Kidney epithelial cell (primary cell): Measurements from ENCODE around the gene FGFR1OP2. TPM values are rescaled to one million over a fixed set of nuclear protein-coding genes. Genes with fewer than 3 reads are reported as not detected.

ENCODE experiments used
- DNase-seq: peaks from one replicate; pipeline ENCODE4 v3.0.0-alpha.2; 2010; ENCODE audit warnings: low read depth
- H3K27me3 ChIP-seq: 2 replicates; pipeline ENCODE4 v1.6.0; 2011; ENCODE audit warnings: low read length; ENCODE audit not compliant: control insufficient read depth, insufficient read depth
- H3K36me3 ChIP-seq: 2 replicates; pipeline ENCODE4 v1.5.1; 2011; ENCODE audit warnings: low read length; ENCODE audit not compliant: control insufficient read depth, insufficient read depth
- H3K4me3 ChIP-seq: 2 replicates; pipeline ENCODE4 v1.5.1; 2011; ENCODE audit warnings: low read depth, mild to moderate bottlenecking, control low read depth, low read length
- CTCF ChIP-seq: IDR thresholded peaks from 2 replicates; pipeline ENCODE4 v1.5.1; 2011; ENCODE audit warnings: mild to moderate bottlenecking, moderate library complexity, low read length, control low read depth, inconsistent platforms; ENCODE audit not compliant: insufficient read depth, poor library complexity, severe bottlenecking
- total RNA-seq: library from RNA; depleted of rRNA; stranded (reverse); fragments of >200 nt; gene quantifications from 2 replicates; pipeline ENCODE4 v1.2.3, GENCODE V29; 2015

The FGFR1OP2 gene
- total RNA-seq, 1 donor from 2014 or later, result 27.6 TPM

DNA sequence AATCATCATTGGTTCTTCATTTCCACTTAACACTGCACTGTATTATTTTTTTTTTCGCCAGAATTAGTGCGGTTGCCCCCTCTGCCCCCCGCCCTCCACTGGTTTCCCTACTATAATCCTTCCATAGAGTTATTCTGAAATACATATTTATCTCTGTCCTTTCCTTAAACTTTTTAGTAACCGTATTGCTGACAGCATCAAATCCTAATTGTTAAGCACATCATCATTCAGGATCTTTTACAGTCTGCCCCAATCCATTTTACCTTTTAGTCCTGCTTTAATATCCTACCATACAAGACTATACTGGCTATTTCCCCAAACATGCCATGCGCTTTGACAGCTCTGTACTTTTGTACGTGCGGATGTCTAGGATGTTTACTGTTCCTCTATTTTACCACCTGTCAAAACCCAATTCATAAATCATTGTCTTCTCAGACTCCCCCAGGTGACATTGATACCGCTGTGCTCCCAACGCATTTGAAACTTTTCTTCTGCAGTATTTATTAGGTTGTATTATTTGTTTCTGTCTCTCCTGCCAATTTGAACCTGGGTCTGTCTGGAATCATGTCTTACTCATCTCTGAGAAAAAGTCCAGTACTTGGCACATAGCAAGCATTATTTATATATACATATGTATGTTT lies 1.0 kb downstream of the FGFR1OP2 start:
- no peaks in the 10 kb centered on the region for H3K36me3 ChIP-seq
- peak overlapping the region; percentile 94 for H3K4me3 ChIP-seq
- no peak for TF ChIP-seq CTCF
- H3K27me3 ChIP-seq, result no peaks in the 10 kb centered on the region
- DNase-seq, result no peak

GRCh38 chr12:26939953-26940352 lies 1.7 kb downstream of the FGFR1OP2 start:
- no peak for DNase-seq
- H3K36me3 ChIP-seq, result no peaks in the 10 kb centered on the region
- no peaks in the 10 kb centered on the region for H3K27me3 ChIP-seq
- no peak overlapping the region for H3K4me3 ChIP-seq
- TF ChIP-seq CTCF, result no peak

GRCh38 chr12:26940516-26941214 lies 2.4 kb downstream of the FGFR1OP2 start:
- no peak for DNase-seq
- no peak for TF ChIP-seq CTCF

DNA sequence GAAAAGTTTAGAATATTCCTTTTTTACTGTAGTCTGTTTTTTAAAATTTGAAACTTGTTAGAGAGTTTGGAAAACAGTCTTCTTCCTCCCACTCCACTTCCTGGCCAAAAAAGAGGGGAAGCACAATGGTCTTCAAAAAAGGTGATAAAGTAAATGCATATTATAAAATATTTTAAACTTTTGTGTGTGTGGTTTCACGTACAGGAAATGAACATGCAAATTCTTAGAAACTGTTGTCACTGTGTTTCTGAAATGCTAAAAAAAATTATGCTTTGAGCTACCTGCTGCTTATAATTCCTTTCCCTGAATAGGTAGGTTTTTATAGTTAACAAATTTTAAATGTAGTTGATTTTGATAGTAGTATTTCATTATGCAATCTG lies 2.9 kb downstream of the FGFR1OP2 start:
- DNase-seq, result no peak
- Histone ChIP-seq H3K36me3 (no peaks in the 10 kb centered on the region), H3K4me3 (no peak overlapping the region), H3K27me3 (no peaks in the 10 kb centered on the region)
- no peak for TF ChIP-seq CTCF

More at GRCh38 chr12:26940516-26941214, 2.4 kb downstream of the FGFR1OP2 start:
- Histone ChIP-seq H3K36me3 (no peaks in the 10 kb centered on the region), H3K4me3 (no peak overlapping the region), H3K27me3 (no peaks in the 10 kb centered on the region)

DNA sequence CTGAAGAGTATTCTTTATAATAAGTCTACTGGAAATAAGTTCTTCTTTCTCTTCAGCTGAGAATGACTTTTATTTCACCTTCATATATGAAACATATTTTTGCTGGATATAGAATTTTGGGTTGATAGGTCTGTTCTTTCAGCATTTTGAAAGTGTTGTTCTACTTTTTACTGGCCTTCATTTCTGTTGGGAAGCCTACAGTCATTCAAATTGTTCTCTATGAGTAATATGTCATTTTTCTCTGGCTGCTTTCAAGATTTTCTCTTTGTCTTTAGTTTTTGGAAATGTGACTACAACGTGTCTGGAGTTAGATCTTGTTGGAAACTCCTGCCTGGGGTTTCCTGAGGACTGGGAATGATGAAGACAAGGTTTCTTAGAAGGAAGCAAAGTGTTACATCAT lies 10.0 kb downstream of the FGFR1OP2 start:
- Histone ChIP-seq H3K4me3 (no peak overlapping the region), H3K36me3 (no peaks in the 10 kb centered on the region), H3K27me3 (no peaks in the 10 kb centered on the region)
- no peak for TF ChIP-seq CTCF
- DNase-seq, result no peak
